Left lobe of liver (tissue), 2 donors: ENCODE measurements around the gene TAF1B. TPM values are rescaled to one million over a fixed set of nuclear protein-coding genes. Genes with fewer than 3 reads are reported as not detected.

Experiments used
- ATAC-seq: fragments of 200-7000 bp; cut with Tn5 transposase; one replicate; pipeline ENCODE4 v1.9.1; 2020; ENCODE audit warnings: mild to moderate bottlenecking, moderate library complexity
- DNase-seq: peaks from one replicate; pipeline ENCODE4 v3.0.0-alpha.2; 2020; ENCODE audit warnings: low spot score
- total RNA-seq: library from RNA; stranded (reverse); gene quantifications from one replicate; pipeline ENCODE4 v1.2.1, GENCODE V29; 2021
- donor health status: DM: no; HTN: no; CAD: no; lungs with moderate emphysema.
- donor health status: DM: no; HTN: yes; CAD: no.

The TAF1B gene
- total RNA-seq, 1 donor from 2014 or later, result 5.7 TPM

DNA sequence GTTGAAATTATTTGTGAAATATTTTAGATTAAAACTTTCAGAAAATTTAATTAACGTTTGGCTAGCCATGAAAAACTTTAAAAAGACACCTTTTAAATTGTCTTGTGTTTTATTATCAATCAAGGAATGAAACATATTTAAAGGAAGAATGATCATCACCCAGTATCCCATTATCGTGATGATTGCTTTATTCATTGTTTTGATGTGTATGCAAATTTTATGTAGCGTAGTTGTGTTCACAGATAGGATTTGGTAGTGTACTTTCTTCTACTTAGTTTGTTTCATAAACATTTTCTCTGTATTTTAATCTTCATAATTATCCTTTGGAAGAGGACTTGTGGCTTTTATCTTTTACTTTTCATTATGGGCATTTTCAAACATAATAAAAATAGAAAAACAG, 116.0 kb downstream of the TAF1B start:
- ATAC-seq (no peak), DNase-seq (no peak)

DNA sequence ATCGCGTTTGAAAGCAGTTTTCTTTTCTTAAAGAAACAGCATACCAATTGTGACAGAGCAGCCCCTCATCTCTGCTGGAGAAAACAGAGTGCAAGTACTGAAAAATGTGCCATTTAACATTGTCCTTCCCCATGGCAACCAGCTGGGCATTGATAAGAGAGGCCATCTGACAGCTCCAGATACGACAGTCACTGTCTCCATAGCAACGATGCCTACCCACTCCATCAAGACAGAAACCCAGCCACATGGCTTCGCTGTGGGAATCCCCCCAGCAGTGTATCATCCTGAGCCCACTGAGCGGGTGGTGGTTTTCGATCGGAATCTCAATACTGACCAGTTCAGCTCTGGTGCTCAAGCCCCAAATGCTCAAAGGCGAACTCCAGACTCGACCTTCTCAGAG, 117.7 kb downstream of the TAF1B start:
- no peak for ATAC-seq
- DNase-seq, result no peak

DNA sequence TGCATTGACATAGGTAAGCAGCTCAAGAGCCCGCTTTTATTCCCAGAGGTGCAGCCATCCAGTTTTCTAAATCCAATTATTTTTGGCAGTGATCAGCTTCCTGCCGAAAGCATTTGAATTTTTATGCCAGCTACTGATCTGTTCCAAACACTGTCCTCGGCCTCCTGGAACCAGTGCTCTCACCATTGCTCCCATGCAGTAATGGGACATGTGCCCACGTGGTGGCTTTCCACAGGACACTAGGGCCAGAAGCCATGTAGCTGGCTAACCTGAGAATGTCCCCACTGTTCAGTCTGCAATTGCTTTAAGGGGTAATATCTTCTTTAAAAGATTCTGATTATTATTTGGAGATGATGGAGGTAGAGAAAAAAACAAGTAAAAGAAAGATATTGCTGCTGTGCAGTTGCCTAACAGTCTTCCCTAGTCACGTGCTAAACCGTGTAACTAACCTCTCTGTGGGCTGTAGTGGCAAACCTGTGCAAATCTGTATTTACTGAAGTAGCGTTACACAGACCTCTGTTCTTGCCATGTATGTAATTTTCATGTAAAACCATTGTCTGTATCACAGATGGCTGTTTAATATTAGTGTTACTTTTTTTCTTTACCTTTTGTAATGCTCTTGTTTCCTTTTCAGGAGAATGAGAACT, 121.2 kb downstream of the TAF1B start:
- DNase-seq (peak; percentile 81), ATAC-seq (peak; percentile 97)

DNA sequence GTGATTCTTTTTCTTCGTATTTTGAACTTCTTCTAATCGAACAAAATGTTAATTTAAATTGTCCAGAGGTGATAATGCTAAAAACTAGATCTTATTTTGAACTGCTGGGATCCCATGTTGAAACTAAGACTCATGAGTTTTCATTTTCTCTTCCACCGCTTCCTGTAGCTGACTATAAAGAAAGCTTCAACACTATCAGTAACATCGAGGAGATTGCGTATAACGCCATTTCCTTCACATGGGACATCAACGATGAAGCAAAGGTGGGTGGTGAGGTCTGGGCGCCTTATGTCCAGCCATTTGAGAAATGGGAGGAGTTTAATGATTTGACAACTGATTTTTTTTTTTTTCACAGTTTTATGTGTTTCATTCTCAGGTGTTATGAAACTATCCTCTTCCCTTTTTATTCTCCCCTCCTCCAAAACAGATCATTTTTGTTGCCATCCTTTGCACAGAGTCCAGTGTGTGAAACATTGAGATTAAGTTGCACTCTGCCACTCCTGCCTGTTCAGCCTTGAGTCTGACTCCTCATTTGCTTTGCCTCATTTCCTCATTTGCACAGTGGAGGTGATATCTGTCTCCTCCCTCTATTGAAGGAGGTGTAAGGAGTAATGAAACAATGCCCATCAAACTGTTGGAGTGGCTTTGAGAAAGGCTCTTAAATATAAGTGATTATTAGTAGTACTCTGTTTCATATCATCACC, 122.0 kb downstream of the TAF1B start:
- no peak for DNase-seq
- ATAC-seq, result no peak

DNA sequence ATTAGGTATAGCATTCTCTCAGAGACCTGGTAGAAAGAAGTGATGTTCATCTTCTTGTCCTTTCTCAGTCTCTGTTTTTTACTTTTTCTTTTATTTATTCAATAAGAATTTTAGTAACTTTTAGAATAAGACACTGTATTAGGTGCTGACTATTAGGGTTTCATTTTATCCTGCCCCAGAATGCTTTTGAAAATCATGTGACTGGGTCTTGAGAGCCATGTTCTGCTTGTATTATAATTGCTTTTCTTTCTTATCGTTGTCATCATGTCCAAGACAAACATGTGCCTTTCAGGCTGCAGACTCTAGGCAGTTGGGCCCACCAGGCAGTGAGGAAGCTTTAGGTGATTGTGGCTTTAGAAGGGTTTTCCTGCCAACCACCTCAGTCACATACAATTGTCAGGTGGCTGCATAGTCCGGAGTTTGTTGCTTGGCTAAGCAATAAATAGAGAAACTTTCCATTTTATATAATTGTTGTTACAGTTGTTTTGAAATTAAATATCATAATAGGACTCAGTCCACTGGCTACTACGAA, 123.3 kb downstream of the TAF1B start:
- DNase-seq (no peak), ATAC-seq (no peak)

DNA sequence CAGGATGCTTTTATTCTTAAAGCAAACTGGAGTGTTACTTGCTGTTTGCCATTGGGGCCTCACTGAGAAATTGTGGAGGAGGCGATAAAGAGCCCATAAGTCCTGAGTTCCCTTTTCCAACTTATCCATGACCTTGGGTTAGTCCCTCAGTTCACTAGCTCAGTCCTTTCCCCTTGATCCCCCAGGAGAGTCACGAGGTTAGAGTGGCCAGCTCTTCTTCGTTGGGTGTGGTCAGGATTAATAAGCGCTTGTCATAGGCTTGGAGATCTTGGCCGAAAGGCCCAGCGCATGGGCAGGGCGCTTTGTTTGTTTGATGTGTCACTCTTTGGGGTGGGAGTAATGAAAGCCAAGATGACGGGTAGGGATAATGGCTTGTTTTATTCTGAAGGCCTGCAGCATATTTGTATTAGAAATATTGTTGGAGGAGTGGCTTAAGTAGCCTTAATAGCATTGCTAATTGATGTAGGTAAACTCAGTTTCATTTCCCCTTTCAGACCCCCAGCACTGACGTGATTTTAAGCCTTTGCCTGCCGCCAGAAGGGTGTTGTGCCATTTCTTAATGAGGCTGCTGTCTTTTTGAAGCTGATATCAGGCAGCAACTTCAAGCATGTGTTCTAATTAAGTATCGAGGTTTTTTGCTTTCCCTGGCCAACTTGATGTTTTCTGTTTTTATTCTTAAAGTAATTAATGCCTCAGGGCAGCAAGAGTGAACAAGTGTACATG, 123.9 kb downstream of the TAF1B start:
- DNase-seq (no peak), ATAC-seq (no peak)

DNA sequence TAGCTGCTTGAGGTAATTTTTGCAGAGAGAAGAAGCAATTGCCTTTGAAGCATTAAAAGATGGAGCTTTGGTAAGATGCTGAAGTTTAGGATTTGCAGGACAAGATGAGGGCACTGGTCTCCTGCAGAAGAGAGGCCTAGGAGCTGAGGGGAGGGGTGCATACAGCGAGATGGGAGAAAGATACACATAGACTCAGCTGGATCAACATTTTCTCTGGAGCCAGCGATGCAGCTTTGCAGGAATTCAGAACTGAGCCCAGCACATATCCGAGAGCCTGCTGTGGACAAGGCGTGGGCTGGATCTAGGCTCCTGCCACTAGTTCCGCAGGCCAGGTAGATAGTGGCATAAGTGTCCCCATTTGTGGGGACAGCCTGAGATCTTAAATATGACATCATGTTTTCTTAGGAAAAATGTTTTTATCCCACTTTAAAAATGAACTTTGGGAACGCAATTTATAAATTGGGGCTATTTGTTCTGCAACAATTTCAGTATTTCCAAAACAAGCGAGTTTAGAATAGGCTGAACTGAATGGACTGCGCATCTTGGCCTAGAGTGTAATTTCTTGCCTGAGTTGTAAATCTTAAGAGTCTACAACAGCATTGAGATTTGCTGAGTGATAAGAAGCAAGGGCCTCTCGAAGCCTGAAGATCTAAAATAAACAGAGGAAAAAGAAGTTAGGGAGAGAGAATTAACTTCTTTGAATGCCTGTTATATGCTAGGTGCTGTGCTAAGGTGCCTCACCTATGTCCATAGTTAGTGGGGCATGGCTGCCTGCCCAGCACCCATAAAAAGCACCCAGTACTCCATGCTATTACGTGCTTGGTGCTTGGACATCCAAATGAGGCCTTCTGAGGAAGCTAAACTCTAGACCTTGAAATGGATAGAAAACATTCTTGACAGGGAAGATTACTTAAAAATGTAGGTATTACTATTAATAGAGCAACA, 125.6 kb downstream of the TAF1B start:
- no peak for DNase-seq

DNA sequence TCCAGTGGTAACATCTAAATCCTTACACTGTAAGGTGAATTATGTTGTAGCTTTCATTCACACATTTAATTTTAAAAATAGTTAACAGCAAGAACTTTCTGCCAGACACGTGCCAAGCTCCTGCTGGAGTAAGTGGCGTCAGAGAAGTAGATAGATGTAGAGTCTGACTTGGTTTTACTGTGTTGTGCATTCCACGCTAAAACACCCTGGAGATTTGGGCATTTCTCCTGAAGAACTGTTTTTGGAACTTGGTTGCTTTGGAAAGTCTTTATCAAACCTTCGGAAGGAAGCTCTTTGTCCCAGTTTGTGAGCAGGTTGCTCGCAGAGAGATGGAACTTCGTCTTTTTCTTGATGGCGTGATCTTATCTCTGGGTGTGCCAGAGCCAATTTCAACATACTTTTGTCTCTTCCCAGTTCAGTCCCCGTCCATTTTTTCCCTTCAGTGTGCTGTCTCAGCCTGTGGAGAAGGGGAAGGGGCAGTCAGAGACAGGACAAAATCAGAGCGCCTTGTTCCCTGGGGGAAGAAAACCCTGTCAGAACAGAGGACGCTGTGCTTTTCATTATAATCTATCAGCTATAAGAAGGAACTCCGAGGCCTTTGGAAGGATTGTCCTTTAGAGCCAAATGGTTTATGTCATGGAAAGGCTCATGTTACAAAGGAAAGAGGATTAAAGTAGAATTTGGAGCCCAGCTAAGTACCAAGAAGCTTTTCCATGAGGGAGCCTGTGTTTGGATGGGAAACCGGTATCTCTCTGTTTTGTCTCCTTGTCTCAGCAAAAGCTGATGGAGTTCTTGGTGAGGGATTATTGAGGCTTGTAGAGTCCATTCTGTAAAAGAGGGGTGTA, 127.1 kb downstream of the TAF1B start:
- DNase-seq (no peak), ATAC-seq (no peak)

More for the DNA sequence above, 125.6 kb downstream of the TAF1B start:
- ATAC-seq, result no peak

DNA sequence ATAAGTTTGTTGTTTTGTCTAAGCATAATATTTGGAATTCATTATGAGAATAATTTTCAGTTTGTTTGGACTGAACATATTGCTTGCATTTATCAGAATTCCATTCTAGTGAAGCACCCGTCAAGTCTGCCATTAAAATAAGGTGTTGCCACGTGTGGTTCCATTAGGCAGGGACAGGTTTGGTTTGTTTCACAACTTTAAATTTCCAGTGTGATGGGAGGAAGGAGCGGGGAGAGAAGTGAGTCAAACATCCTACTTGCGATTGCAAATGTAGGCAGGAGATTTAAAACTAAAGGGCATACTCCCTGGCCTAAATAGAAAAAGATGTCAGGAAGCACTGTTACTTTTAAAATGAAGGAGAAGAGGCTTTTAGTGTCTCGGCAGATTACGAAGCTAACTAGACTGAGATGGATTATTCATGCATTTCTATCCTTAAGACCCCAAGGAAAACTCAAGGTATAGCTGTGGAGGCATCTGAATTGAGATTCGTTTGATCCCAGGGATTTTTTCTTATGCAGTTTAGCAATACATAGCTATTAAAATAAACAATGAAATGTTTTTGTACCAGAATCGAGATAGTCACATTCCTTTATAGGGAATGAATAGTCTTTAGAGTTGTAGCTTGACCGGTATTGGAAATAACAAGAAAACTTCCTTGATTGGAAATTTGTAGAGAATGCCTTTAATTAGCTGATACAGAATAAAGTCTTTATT, 128.0 kb downstream of the TAF1B start:
- DNase-seq (no peak), ATAC-seq (no peak)

DNA sequence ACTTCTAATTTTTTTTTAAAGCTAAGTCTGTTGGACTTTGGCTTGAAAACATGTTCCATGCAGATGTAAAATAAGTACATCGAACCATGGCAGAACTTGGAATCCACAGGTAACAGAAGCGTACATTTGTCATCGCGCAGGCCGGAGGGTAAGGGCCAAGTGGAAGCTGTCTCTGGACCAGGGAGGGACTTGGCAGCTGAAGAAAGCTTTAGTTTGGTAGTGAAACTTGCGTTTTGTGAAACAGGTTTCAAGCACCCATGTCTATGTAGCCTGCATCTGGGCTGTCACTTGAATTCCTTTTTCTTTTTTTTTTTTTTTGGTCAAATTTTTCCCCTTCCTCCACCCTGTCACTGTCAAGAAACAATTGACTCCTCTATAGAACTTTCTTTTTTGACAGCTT, 128.6 kb downstream of the TAF1B start:
- DNase-seq (no peak), ATAC-seq (peak; percentile 63)

DNA sequence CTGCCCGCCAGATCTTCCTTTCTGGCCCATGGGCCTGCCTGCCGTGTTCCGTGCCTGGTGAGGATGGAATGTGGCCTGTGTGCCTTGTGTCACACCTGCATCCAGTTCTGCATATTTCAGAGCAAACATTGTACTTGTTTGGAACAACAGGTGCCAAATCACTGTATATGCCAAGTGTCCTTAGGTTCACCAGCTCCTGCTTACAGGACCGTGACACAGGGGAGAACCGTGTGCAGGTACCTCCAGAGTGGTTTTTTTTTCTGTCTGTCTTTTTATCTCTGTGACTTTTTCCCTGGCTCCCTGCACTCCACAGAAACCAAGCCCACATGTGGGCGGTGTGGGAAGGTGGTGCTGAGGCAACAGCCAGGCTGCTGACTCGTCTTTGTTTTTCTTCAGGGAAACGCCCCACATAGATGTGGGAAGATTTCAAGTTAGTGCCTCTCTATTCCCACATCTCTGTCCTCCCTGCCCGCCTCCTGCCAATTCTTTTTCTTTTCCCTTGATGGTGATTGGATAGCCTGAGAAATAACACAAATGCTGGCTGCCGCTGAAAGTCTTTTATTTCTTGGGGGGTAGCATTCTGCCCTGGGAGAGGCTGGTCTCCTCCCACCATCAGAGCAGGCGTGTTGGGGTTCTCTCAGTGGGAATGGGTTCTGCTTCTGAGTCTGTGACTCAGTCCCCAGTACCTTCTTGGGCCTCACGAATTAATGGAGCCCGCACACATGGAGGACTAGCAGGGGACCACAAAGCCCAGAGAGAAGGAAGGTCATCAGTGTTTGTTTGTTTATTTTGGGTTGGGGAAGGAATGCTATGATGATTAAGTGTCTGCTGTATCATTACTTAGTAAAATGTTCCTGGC, 129.6 kb downstream of the TAF1B start:
- DNase-seq, result peak; percentile 27
- ATAC-seq, result peak; percentile 33

DNA sequence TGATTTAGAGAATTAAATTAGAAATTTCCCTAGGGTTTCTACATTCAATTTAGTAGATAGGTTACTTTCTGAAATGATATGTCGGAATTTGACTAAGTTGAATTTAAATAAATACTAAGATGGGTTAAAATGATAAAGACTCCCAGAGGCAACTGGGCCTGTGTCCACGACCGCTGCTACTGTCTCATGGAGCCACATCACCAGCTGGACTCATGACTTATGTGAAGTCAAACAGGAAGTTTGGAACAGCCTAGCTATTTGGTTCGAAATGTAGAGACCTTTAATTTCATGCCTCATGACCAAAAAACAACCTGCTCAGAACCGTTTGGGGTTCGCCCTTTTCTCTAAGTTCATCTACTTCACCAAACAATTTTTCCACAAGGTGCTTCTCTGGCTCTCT, 130.4 kb downstream of the TAF1B start:
- DNase-seq (peak; percentile 16), ATAC-seq (no peak)

DNA sequence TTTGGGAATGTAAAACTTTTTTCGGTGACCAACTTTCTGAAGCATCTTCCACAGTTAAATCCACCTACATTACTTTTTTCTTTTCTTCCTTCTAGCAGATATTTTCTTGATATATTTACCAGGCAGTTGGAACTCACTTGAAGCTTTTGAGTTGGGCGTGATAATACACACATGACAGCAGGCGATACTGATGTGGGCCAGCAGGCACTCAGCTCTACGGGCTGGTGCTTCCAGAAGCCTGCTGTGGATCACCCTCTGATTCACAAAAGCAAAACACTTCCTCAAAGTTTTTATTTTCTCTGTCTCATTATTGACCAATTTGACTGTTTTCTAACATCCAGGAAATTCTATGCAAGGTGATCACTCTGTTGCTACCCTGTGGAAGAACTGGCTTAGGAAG, 131.1 kb downstream of the TAF1B start:
- ATAC-seq (no peak), DNase-seq (peak; percentile 3)

DNA sequence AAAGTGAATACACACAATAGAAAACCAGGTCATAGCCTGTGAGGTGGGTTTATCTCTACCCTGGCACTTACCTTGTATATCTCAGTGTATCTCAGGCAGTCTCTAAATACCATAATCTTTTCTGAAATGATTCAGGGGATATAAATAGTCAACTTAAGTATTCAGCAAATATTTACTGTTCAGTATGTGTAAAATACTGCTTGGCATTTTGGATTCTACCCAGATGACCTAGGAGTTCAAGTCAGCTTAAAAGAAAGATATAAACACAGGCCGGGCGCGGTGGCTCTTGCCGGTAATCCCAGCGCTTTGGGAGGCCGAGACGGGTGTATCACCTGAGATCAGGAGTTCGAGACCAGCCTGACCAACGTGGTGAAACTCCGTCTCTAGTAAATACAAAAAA, 132.1 kb downstream of the TAF1B start:
- DNase-seq (no peak), ATAC-seq (no peak)

DNA sequence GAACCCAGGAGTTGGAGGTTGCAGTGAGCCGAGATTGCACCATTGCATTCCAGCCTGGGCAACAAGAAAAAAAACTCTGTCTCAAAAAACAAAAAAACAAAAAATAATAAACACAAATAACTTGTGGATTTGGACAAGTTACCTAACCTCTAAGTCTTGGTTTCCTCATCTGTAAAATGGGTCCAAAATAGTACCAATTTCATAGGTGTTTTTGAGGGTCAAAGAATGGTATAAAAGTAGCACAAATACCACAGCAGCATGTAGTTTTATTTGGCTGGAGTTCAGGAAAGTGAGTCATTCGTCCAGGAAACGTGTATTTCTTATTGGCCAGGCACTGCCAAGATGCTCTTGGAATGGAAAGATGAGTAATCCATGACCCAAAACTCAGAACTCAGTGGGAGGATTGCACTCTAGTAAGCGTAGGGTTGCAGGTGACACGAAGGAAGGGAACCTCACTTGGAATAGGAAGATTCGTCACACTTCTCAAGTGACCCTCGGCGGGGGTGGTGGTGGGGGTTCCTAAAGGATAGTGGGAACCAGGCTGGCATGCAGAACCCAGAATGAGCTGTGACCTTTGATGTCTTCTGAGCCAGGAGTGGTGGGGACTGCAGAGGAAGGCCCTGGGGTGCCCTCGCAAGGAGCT, 132.7 kb downstream of the TAF1B start:
- DNase-seq (no peak), ATAC-seq (no peak)

DNA sequence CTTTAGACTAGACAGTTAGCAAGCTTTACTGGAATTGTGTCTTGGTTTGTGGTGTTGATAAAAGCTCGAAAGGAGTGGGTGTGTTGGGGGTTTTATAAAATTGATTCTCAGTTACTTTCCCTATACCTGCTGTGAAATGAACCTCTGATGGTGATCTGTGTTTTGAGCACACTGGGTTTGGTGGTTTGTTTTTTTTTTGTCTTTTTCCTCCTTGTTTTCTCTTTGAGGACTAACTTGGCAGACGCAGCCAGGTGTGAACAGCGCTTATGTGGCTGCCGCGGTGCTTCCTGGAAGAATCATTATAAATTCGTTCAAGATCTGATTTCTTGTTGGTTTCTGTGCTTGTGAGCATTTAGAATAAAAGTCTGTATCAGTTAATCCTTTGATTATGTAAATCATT, 136.7 kb downstream of the TAF1B start:
- DNase-seq (no peak), ATAC-seq (no peak)

DNA sequence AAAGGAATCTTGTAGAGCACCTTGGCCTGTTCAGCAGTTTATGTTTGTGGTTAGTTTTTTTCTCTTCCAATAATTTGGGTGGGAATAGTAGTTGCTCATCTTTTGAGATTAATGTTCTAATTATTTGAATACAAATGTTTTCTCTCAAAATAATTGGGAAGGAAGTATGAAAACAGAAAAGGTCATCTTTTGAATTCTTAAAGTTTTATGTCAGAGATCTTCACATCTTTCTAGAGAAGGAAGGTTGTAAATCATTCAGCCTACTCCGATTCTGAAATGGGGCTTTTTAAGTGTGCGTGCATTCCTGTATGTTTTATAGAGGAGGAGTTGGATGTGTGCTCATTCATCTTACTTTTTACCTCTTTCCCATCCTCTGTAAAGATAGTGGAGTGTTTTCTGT, 137.2 kb downstream of the TAF1B start:
- ATAC-seq (no peak), DNase-seq (no peak)

DNA sequence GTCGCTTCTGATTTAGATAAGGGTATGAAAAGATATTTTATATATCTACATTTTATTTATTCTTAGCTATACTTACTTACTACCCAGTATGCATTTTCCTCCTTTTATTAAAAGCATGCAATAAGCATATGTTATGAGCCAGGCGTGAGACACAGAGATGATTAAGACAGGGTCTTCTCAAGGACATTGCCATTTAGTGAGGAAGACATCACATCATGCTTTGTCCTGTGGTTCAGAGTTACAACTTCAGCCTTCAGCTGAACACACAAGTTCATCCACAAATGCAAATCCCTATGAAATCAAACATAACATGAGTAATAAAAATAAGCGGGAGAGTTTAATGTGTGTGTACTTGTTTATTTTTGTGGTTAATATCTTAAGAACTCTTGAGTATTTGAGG, 138.4 kb downstream of the TAF1B start:
- DNase-seq (no peak), ATAC-seq (no peak)
